Stimulated activated CD8-positive, alpha-beta memory T cell treated with anti-CD3 and anti-CD28 coated beads, Interleukin-15, amount 100 ng/mL, for 4 hours (primary cell): ENCODE results near the gene CDC123.

Source experiments
- DNase-seq, 2 donors: peaks; one replicate each; pipeline ENCODE4 v3.0.0-alpha.2; 2020; ENCODE audit warnings: low read depth in 2 of 2

Gene CDC123

GRCh38 chr10:12299222-12299965 is 103.4 kb downstream of the CDC123 start:
- DNase-seq = no peak
